ENCODE results near the gene TRIM9.

TRIM9 gene

GRCh38 chr14:50935126-50936015 lies 159.5 kb downstream of the TRIM9 start:
- DNase-seq (ENCODE audit: low read depth in 2 of 2), result no peak

- DNase-seq (ENCODE audit: low read depth in 2 of 2), result no peak
Observed at GRCh38 chr14:50932592-50933495, 162.1 kb downstream of the TRIM9 start.

DNA sequence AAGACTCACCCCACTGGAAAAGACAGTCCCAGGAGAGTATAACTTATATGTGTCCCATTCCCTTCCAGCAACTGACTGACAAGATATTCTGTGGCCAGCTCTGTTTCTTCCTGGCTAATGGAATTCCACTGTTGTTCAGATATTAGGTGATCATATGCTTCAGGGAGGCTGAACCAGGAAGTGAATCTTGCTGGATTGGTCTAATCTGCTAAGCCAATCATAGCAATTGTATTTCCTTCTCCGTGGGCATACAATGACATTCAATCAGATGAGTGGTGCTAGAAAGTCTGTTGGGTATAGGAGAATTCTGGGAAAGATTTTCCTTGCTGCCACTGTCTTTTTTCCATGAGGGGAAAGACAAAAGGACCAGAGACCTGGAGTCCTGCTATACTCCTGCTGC lies 162.7 kb downstream of the TRIM9 start:
- DNase-seq (ENCODE audit: low read depth in 2 of 2), result no peak

DNA sequence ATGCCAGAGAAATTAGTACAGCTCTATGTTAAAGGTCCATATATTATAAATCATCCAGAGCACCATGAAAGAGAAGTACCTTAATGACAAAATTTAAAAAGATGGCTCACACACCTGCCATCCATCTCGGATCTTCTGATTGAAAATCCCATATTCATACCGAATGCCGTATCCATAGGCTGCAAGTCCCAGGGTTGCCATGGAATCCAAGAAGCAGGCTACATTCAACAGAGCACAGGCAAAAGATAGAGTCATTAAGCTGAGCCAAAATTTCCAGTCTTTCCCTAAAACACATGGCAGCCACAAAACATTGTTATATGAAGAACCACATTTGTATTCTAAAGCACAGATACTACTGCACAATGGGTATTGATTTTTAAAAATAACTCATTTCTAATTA lies 163.3 kb downstream of the TRIM9 start:
- DNase-seq (ENCODE audit: low read depth in 2 of 2), result no peak

GRCh38 chr14:50929506-50929905 lies 165.4 kb downstream of the TRIM9 start:
- DNase-seq (ENCODE audit: low read depth in 2 of 2), result no peak

DNA sequence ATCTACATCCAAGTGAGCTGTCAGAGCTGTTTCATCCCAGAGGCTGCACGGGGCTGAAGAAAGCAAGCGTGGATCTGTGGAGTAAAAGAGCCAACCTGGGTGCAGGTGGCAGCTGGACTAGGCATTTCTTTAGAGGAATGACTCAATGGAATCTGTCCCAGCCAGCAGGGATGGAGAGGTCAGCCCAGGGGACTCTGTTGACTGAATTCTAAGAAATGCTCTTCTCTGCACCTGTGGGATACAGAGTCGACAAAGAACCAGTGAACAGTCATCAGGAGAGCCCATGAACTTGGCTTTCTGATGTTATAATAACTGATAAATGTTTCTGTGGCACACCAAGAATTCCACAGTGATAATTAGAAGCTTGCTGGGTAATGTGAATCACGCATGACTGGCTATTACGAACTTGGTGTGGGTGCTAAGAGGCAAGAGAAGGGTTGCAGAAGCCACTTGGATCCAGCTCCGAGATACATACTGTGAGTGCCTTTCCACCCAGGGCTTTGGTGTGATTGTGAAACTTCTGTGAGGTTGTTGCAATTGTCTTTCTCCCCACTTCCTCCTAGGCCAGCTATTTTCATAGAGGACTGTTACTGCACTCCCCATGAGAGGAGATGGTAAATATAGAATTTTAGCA lies 166.8 kb downstream of the TRIM9 start:
- no peak for DNase-seq (ENCODE audit: low read depth in 2 of 2)

DNA sequence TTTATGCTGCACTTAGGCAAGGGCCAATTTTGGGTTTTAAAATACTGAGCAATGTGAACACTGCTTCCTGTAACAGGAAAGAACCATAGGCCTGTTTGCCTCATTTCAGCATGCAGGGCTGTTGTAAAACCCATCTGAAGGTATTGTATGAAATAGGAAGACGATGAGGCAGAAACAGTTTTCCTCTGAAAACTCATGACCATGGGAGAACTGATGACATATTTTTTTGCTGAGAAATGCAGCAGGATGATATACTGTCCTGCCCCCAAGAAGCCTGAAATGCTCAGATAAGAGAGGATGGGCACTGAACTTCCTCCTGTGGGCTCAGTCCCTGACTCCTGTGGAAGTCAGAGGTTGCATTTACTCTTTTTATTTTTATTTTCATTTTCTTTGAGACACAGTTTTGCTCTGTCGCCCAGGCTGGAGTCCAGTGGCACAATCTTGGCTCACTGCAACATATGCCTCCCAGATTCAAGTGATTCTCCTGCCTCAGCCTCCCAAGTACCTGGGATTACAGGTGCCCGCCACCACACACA lies 168.0 kb downstream of the TRIM9 start:
- DNase-seq (ENCODE audit: low read depth in 2 of 2), result no peak
